Measurements from ENCODE around the gene SGSM2. TPM values are rescaled to one million over a fixed set of nuclear protein-coding genes. Genes with fewer than 3 reads are reported as not detected.

Gene SGSM2
- total RNA-seq, 1 experiment from 2014 or later = 23.0 TPM

- no peak for DNase-seq (ENCODE audit: low read depth)
Observed at GRCh38 chr17:2420176-2420575, 82.9 kb downstream of the SGSM2 start.

- no peak for DNase-seq (ENCODE audit: low read depth)
Observed at GRCh38 chr17:2421315-2422147, 84.2 kb downstream of the SGSM2 start.

DNA sequence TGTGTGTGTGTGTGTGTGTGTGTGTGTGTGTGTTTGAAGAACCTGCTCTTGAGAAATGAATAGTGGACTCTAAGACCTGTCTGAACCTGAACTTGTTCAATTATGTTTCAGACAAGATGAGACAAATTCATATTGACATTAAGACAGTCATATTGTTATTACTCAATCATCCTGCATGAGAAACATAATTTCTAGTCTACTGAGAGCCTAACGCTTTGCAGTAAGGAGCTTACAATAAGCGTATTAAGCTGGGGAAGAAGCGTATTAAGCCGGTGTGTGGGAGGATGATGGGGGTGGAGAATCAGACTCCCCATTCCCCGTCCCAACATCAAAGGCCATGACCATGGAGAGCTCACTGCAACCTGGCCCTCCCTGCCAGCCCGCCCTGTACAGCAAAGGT is 86.0 kb downstream of the SGSM2 start:
- DNase-seq (ENCODE audit: low read depth) = no peak

GRCh38 chr17:2427215-2427614 is 89.9 kb downstream of the SGSM2 start:
- no peak for DNase-seq (ENCODE audit: low read depth)

- DNase-seq (ENCODE audit: low read depth) = no peak
Observed at GRCh38 chr17:2427910-2428309, 90.6 kb downstream of the SGSM2 start.

Other genes with a start within 250 kb of the SGSM2 start
- gene SMG6, start 33.7 kb upstream of the SGSM2 start, total RNA-seq (2014; rRNA removed; shearing (Covaris generic)) = 18.9 and 36.8 TPM in 2 replicates
- gene SRR, start 33.6 kb upstream of the SGSM2 start, total RNA-seq (2014; rRNA removed; shearing (Covaris generic)) = 16.4 and 27.2 TPM in 2 replicates
- 50.8 and 66.1 TPM in 2 replicates for gene TSR1, start 1.0 kb upstream of the SGSM2 start, total RNA-seq (2014; rRNA removed; shearing (Covaris generic))
- 1.5 and 3.2 TPM in 2 replicates for gene MNT, start 63.6 kb downstream of the SGSM2 start, total RNA-seq (2014; rRNA removed; shearing (Covaris generic))
- 29.2 and 56.9 TPM in 2 replicates for gene METTL16, start 174.4 kb downstream of the SGSM2 start, total RNA-seq (2014; rRNA removed; shearing (Covaris generic))

All from M059J (cell line).